ENCODE data around the gene LRPAP1.

The LRPAP1 gene

DNA sequence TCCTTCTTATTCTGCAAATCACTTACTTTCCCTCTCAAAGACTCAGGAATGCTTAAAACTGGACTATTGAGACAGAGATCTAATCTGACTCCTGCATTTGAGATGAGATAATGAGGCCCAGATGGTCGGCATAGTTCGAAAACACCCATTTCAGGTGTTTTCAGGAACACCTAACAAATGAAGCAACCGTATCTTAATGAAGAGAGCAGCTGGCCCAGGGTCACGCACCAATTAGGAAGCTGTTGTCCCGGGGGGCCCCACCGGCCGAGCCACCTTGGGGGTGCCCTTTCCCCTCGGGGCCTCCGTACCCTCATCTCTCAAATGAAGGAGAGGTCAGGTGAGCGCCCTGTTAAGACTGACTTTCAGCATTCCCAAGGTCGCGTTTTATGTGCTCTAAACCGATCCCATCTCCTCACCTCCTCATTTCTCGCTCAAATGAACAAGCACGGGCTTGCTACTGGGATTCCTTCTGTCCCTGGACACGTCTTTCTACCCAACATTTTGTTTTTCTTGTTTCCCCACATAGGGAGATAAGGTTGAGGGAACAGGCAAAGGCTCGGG lies 824 bp downstream of the LRPAP1 start:
- TF ChIP-seq REPIN1 (tag by site-specific recombination; IDR thresholded peaks at IDR 0.05; ENCODE audit: low read depth) (no peak), ZNF777 (tag by site-specific recombination; IDR thresholded peaks at IDR 0.05; ENCODE audit: borderline replicate concordance) (no peak), GLIS2 (tag by site-specific recombination; IDR thresholded peaks at IDR 0.05) (0 out of 2 replicates have a peak, but pooled peaks have one; percentile 35), ZNF274 (IDR thresholded peaks at IDR 0.05; ENCODE audit: low read length) (no peak), ZNF274 (tag by site-specific recombination; IDR thresholded peaks at IDR 0.05; ENCODE audit: borderline replicate concordance) (no peak), SCRT2 (tag by site-specific recombination; IDR thresholded peaks at IDR 0.05) (0 out of 2 replicates have a peak, but pooled peaks have one; percentile 5)
- TF ChIP-seq, protein P1, sequence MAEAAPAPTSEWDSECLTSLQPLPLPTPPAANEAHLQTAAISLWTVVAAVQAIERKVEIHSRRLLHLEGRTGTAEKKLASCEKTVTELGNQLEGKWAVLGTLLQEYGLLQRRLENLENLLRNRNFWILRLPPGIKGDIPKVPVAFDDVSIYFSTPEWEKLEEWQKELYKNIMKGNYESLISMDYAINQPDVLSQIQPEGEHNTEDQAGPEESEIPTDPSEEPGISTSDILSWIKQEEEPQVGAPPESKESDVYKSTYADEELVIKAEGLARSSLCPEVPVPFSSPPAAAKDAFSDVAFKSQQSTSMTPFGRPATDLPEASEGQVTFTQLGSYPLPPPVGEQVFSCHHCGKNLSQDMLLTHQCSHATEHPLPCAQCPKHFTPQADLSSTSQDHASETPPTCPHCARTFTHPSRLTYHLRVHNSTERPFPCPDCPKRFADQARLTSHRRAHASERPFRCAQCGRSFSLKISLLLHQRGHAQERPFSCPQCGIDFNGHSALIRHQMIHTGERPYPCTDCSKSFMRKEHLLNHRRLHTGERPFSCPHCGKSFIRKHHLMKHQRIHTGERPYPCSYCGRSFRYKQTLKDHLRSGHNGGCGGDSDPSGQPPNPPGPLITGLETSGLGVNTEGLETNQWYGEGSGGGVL (tag by site-specific recombination; IDR thresholded peaks at IDR 0.05) = no peak
- TF ChIP-seq, protein P2, sequence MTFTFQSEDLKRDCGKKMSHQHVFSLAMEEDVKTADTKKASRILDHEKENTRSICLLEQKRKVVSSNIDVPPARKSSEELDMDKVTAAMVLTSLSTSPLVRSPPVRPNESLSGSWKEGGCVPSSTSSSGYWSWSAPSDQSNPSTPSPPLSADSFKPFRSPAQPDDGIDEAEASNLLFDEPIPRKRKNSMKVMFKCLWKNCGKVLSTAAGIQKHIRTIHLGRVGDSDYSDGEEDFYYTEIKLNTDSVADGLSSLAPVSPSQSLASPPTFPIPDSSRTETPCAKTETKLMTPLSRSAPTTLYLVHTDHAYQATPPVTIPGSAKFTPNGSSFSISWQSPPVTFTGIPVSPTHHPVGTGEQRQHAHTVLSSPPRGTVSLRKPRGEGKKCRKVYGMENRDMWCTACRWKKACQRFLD (tag by site-specific recombination; IDR thresholded peaks at IDR 0.05) = no peak
- POLR2A ChIA-PET = no interaction called here
- CTCF ChIA-PET = interaction anchor here (1.1 kb wide), 1 partner anchor 17 kb away, joined by 3 read pairs; no protein-coding TSS in a partner anchor
- H3K9me3 ChIP-seq (ENCODE audit: control insufficient read depth, insufficient read depth, low read depth, low read length) = no peaks in the 10 kb centered on the region
- H3K4me3 ChIP-seq (ENCODE audit: low read depth, low read length) = peak overlapping the region; percentile 95
- peaks cover 3% of the 10 kb centered on the region; the same call in 1 of the 2 replicates for H3K4me1 ChIP-seq (ENCODE audit: control insufficient read depth, insufficient read depth, low read length)
- peaks cover 0 to 39% of the 10 kb centered on the region in 2 experiments; a peak in 2 of 3 replicates for H3K36me3 ChIP-seq (ENCODE audit: control insufficient read depth in 2 of 2, insufficient read depth in 1 of 2, low read length in 2 of 2)
- no peak overlapping the region; the same call in 1 of the 2 replicates for H3K27ac ChIP-seq (ENCODE audit: extremely low read depth, low read depth, low read length)

DNA sequence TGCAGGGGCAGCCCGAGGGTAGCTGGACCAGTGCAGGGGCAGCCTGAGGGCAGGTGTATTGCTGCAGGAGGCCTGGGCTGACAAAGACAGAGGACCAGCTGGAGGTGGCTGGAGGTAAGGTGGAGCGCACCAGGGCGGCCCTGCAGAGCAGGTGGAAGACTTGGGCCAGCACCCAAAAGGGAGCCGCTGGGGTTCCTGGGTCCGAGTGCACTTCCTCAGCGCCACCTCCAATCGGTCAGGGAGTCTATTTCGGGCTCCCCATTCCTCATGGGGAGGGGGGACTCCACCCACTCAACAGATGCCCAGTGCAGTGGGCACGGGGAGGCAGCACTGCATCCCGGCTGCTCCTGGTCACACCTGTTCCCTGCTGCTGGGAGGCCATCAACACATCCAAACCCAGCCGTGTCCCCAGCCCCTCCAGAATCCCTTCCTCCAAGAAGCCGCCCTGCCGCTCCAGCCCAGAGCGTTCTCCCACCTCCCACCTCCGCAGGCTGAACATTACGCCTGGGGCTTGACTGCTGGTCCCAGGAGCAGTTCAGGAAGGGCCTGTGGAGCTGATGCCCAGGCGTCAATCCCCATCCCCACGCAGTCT lies 1.5 kb downstream of the LRPAP1 start:
- TF ChIP-seq SETDB1 (IDR thresholded peaks at IDR 0.05; ENCODE audit: insufficient read length, low read length) (no peak), SCRT2 (tag by site-specific recombination; IDR thresholded peaks at IDR 0.05) (peak; percentile 33; the same call in 1 of the 2 replicates), ZNF311 (tag by site-specific recombination; IDR thresholded peaks at IDR 0.05; ENCODE audit: borderline replicate concordance) (no peak)
- ChIA-PET CTCF (interaction anchor here (1.1 kb wide), 1 partner anchor 16 kb away, joined by 3 read pairs; no protein-coding TSS in a partner anchor), POLR2A (no interaction called here)
- peak overlapping the region; percentile 95 for H3K4me3 ChIP-seq (ENCODE audit: low read depth, low read length)
- peaks cover 0 to 42% of the 10 kb centered on the region in 2 experiments; a peak in 2 of 3 replicates for H3K36me3 ChIP-seq (ENCODE audit: control insufficient read depth in 2 of 2, insufficient read depth in 1 of 2, low read length in 2 of 2)
- H3K4me1 ChIP-seq (ENCODE audit: control insufficient read depth, insufficient read depth, low read length) = peaks cover 3% of the 10 kb centered on the region; the same call in 1 of the 2 replicates
- H3K27ac ChIP-seq (ENCODE audit: extremely low read depth, low read depth, low read length) = no peak overlapping the region
- no peaks in the 10 kb centered on the region for H3K9me3 ChIP-seq (ENCODE audit: control insufficient read depth, insufficient read depth, low read depth, low read length)

DNA sequence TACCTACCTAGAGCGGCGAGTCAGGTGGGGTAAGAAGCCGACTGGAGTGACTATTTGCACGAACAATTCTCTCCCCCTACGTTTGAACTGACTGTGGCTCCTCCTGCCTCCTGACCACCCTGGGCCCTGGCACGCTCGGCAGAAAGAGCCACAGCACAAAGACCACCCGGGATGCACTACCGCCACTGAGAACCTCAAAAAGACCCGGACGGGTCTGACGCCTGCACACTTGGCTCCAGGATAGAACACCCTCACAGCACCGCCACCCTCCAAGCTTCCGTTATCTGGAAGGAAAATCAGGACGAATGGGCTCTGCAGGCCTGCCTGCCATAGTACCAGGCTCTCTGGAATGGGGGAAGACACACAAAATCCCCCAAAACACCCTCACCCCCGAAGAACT lies 2.2 kb downstream of the LRPAP1 start:
- peaks cover 3% of the 10 kb centered on the region; the same call in 1 of the 2 replicates for H3K4me1 ChIP-seq (ENCODE audit: control insufficient read depth, insufficient read depth, low read length)
- no peak overlapping the region for H3K4me3 ChIP-seq (ENCODE audit: low read depth, low read length)
- peaks cover 0 to 49% of the 10 kb centered on the region in 2 experiments; a peak in 2 of 3 replicates for H3K36me3 ChIP-seq (ENCODE audit: control insufficient read depth in 2 of 2, insufficient read depth in 1 of 2, low read length in 2 of 2)
- ChIA-PET POLR2A (no interaction called here), CTCF (no interaction called here)
- H3K9me3 ChIP-seq (ENCODE audit: control insufficient read depth, insufficient read depth, low read depth, low read length) = no peaks in the 10 kb centered on the region
- H3K27ac ChIP-seq (ENCODE audit: extremely low read depth, low read depth, low read length) = no peak overlapping the region
- no peak for TF ChIP-seq ZNF155 (tag by site-specific recombination; IDR thresholded peaks at IDR 0.05)
- no peak for TF ChIP-seq HOXA7 (CRISPR knock-in tag; IDR thresholded peaks at IDR 0.05; ENCODE audit: borderline replicate concordance)
- no peak for TF ChIP-seq ZNF335 (tag by site-specific recombination; conservative IDR thresholded peaks at IDR 0.05)
- no peak for TF ChIP-seq GLIS1 (tag by site-specific recombination; IDR thresholded peaks at IDR 0.05)
- TF ChIP-seq MEIS1 (CRISPR knock-in tag; IDR thresholded peaks at IDR 0.05; ENCODE audit: borderline replicate concordance) = no peak
- no peak for TF ChIP-seq ZXDB (tag by site-specific recombination; IDR thresholded peaks at IDR 0.05)
- TF ChIP-seq, protein P3, sequence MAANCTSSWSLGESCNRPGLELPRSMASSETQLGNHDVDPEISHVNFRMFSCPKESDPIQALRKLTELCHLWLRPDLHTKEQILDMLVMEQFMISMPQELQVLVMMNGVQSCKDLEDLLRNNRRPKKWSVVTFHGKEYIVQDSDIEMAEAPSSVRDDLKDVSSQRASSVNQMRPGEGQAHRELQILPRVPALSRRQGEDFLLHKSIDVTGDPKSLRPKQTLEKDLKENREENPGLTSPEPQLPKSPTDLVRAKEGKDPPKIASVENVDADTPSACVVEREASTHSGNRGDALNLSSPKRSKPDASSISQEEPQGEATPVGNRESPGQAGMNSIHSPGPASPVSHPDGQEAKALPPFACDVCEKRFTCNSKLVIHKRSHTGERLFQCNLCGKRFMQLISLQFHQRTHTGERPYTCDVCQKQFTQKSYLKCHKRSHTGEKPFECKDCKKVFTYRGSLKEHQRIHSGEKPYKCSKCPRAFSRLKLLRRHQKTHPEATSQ (tag by site-specific recombination; IDR thresholded peaks at IDR 0.05) = no peak
- no peak for TF ChIP-seq ZNF677 (tag by site-specific recombination; IDR thresholded peaks at IDR 0.05)
- TF ChIP-seq ZNF184 (tag by site-specific recombination; IDR thresholded peaks at IDR 0.05) = no peak
- no peak for TF ChIP-seq ZSCAN30 (tag by site-specific recombination; IDR thresholded peaks at IDR 0.05)
- no peak for TF ChIP-seq WT1 (tag by site-specific recombination; IDR thresholded peaks at IDR 0.05)
- TF ChIP-seq ZNF585B (tag by site-specific recombination; IDR thresholded peaks at IDR 0.05) = no peak
- TF ChIP-seq, protein P4, sequence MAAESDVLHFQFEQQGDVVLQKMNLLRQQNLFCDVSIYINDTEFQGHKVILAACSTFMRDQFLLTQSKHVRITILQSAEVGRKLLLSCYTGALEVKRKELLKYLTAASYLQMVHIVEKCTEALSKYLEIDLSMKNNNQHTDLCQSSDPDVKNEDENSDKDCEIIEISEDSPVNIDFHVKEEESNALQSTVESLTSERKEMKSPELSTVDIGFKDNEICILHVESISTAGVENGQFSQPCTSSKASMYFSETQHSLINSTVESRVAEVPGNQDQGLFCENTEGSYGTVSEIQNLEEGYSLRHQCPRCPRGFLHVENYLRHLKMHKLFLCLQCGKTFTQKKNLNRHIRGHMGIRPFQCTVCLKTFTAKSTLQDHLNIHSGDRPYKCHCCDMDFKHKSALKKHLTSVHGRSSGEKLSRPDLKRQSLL (tag by site-specific recombination; IDR thresholded peaks at IDR 0.05) = no peak
- TF ChIP-seq ZNF529 (tag by site-specific recombination; IDR thresholded peaks at IDR 0.05; ENCODE audit: insufficient replicate concordance) = no peak
- no peak for TF ChIP-seq ZNF549 (tag by site-specific recombination; IDR thresholded peaks at IDR 0.05)
- TF ChIP-seq IKZF3 (tag by site-specific recombination; IDR thresholded peaks at IDR 0.05) = no peak

All from HEK293 (cell line).